HCT116 (cell line): ENCODE data around the gene NEO1. TPM values are rescaled to one million over a fixed set of nuclear protein-coding genes. Genes with fewer than 3 reads are reported as not detected.

ENCODE experiments used
- ATAC-seq: fragments of 200-7000 bp; cut with Tn5 transposase; 2 replicates; pipeline ENCODE4 v1.9.1; 2020; ENCODE audit warnings: mild to moderate bottlenecking, moderate library complexity
- BruUV-seq: library from RNA; stranded (reverse); fragments of 400-500 nt; replicated peaks from 2 replicates; lab custom pipeline; 2021; lab: Mats Ljungman, UMichigan
- CTCF ChIA-PET: fragments of 300-600 bp; sonication (Branson Sonifier 250); formaldehyde crosslinking; loops from one replicate; lab custom pipeline; 2021; ENCODE audit warnings: antibody characterized with exemption; lab: Charles Lee
- POLR2A ChIA-PET: fragments of 300-600, 350-600 bp; sonication (Branson Sonifier 250); formaldehyde crosslinking; loops from one replicate; lab custom pipeline; 2021; ENCODE audit warnings: antibody characterized with exemption; lab: Charles Lee
- RAD21 ChIA-PET, 2 experiments: fragments of 300-600 bp; sonication (Branson Sonifier 250); formaldehyde crosslinking; loops; one replicate each; lab custom pipeline; 2023; ENCODE audit warnings: low total read pairs in 2 of 2; ENCODE audit not compliant: uncharacterized antibody in 2 of 2, unreplicated experiment in 2 of 2, low non-redundant PET in 1 of 2; lab: Charles Lee
- DNase-seq: peaks from one replicate; pipeline ENCODE4 v3.0.0-alpha.2; 2010; ENCODE audit warnings: low read depth, low spot score
- H2AFZ ChIP-seq: fragments of 200-600 bp; shearing (Covaris generic), sonication (generic); 2 replicates; pipeline ENCODE4 v1.6.1; 2017; ENCODE audit warnings: low read depth, mixed run types, mixed read lengths, antibody characterized with exemption, low read length; ENCODE audit not compliant: poor library complexity, severe bottlenecking
- H3K27ac ChIP-seq: 2 replicates; pipeline ENCODE4 v1.5.1; 2012; ENCODE audit warnings: low read depth, low read length
- H3K27me3 ChIP-seq: fragments of 200-600 bp; sonication (generic); 2 replicates; pipeline ENCODE4 v1.6.1; 2016; ENCODE audit warnings: mixed run types, low read length, mixed read lengths; ENCODE audit not compliant: insufficient read depth
- H3K36me3 ChIP-seq, 2 experiments: fragments of 200-500 bp in 1 of 2; fragments of 200-600 bp in 1 of 2; sonication (Bioruptor generic) in 1 of 2; sonication (generic) in 1 of 2; 2 replicates each; pipeline versions ENCODE4 v1.5.1 to v1.6.1; 2014 to 2016; ENCODE audit warnings: low read length in 2 of 2, inconsistent platforms in 1 of 2, mixed read lengths in 1 of 2, mixed run types in 1 of 2; ENCODE audit not compliant: insufficient read depth in 2 of 2, control insufficient read depth in 1 of 2
- H3K4me1 ChIP-seq, 2 experiments: fragments of 200-600 bp in 1 of 2; sonication (generic) in 1 of 2; 2 replicates each; pipeline versions ENCODE4 v1.5.1 to v1.6.1; 2012 to 2017; ENCODE audit warnings: low read length in 2 of 2, inconsistent platforms in 1 of 2, mild to moderate bottlenecking in 1 of 2, mixed read lengths in 1 of 2, mixed run types in 1 of 2, moderate library complexity in 1 of 2; ENCODE audit not compliant: insufficient read depth in 2 of 2, control insufficient read depth in 1 of 2
- H3K4me2 ChIP-seq: fragments of 200-600 bp; sonication (generic); 2 replicates; pipeline ENCODE4 v1.6.1; 2017; ENCODE audit warnings: mixed run types, low read length, mixed read lengths
- H3K4me3 ChIP-seq, 2 experiments: fragments of 200-600 bp in 1 of 2; sonication (generic) in 1 of 2; replicated peaks in 1 of 2; 2 replicates each; pipeline ENCODE4 v1.5.1; 2011 to 2016; ENCODE audit warnings: low read length in 2 of 2, control low read depth in 1 of 2, low read depth in 1 of 2, mild to moderate bottlenecking in 1 of 2, mixed read lengths in 1 of 2, mixed run types in 1 of 2
- H3K79me2 ChIP-seq: fragments of 200-600 bp; sonication (generic); 2 replicates; pipeline ENCODE4 v1.6.1; 2017; ENCODE audit warnings: mild to moderate bottlenecking, mixed run types, low read length, moderate library complexity, mixed read lengths; ENCODE audit not compliant: insufficient read depth
- H3K9ac ChIP-seq: fragments of 200-600 bp; sonication (generic); 2 replicates; pipeline ENCODE4 v1.6.1; 2016; ENCODE audit warnings: low read length, mixed read lengths
- H3K9me2 ChIP-seq: fragments of 200-600 bp; sonication (generic), shearing (Covaris generic); 2 replicates; pipeline ENCODE4 v1.6.1; 2017; ENCODE audit warnings: mixed run types, mild to moderate bottlenecking, moderate library complexity; ENCODE audit not compliant: insufficient read depth
- H3K9me3 ChIP-seq, 2 experiments: fragments of 200-500 bp in 1 of 2; fragments of 200-600 bp in 1 of 2; sonication (Bioruptor generic) in 1 of 2; sonication (generic) in 1 of 2; 2 replicates each; pipeline ENCODE4 v1.6.1; 2014 to 2017; ENCODE audit warnings: low read length in 2 of 2, mixed read lengths in 2 of 2, inconsistent platforms in 1 of 2, low read depth in 1 of 2, mild to moderate bottlenecking in 1 of 2, mixed run types in 1 of 2, moderate library complexity in 1 of 2; ENCODE audit not compliant: control insufficient read depth in 1 of 2, insufficient read depth in 1 of 2
- H4K20me1 ChIP-seq: fragments of 200-600 bp; sonication (generic), shearing (Covaris generic); 2 replicates; pipeline ENCODE4 v1.6.1; 2017; ENCODE audit warnings: mixed run types, mild to moderate bottlenecking, moderate library complexity; ENCODE audit not compliant: insufficient read depth
- ELF1 ChIP-seq: IDR thresholded peaks from 2 replicates; pipeline ENCODE4 v1.6.1; 2012; ENCODE audit warnings: low read depth, borderline replicate concordance
- JUND ChIP-seq: IDR thresholded peaks from 2 replicates; pipeline ENCODE4 v1.6.1; 2012
- MAX ChIP-seq: IDR thresholded peaks from 2 replicates; pipeline ENCODE4 v1.6.1; 2012
- RAD21 ChIP-seq: IDR thresholded peaks from 2 replicates; pipeline ENCODE4 v1.6.1; 2012; ENCODE audit warnings: low read depth, mild to moderate bottlenecking
- SIN3A ChIP-seq: IDR thresholded peaks from 2 replicates; pipeline ENCODE4 v1.6.1; 2012; ENCODE audit warnings: low read depth
- SP1 ChIP-seq: IDR thresholded peaks from 2 replicates; pipeline ENCODE4 v1.6.1; 2012; ENCODE audit warnings: low read depth
- SRF ChIP-seq: IDR thresholded peaks from 2 replicates; pipeline ENCODE4 v1.6.1; 2012; ENCODE audit warnings: low read depth
- YY1 ChIP-seq: IDR thresholded peaks from 2 replicates; pipeline ENCODE4 v1.6.1; 2011; ENCODE audit warnings: low read length, low read depth, moderate library complexity, mild to moderate bottlenecking; ENCODE audit not compliant: insufficient replicate concordance; ENCODE audit errors: extremely low read depth
- ZFX ChIP-seq: fragments of 450-650 bp; IDR thresholded peaks from 2 replicates; pipeline ENCODE4 v1.6.1; 2017
- intact Hi-C: fragments of 100-400 bp; cut with micrococcal nuclease; formaldehyde crosslinking; loops from 2 replicates; pipeline ENCODE4 v1.10.0; 2022
- total RNA-seq: library from RNA; stranded (reverse); gene quantifications from one replicate; pipeline ENCODE4 v1.2.1, GENCODE V29; 2021; ENCODE audit not compliant: unreplicated experiment
- TF ChIP-seq, protein P1 (sequence below): IDR thresholded peaks from 2 replicates; pipeline ENCODE4 v1.6.1; 2011; ENCODE audit warnings: mild to moderate bottlenecking, low read length, moderate library complexity; ENCODE audit not compliant: insufficient replicate concordance; ENCODE audit errors: extremely low read depth
- TF ChIP-seq, protein P2 (sequence below): IDR thresholded peaks from 2 replicates; pipeline ENCODE4 v1.6.1; 2012; ENCODE audit warnings: low read depth

The NEO1 gene
- total RNA-seq, 1 experiment from 2014 or later: 30.0 TPM

- Histone ChIP-seq H3K36me3 (no peaks in the 10 kb centered on the region), H3K79me2 (no peaks in the 10 kb centered on the region), H3K4me1 (no peaks in the 10 kb centered on the region), H3K4me2 (no peak overlapping the region), H3K9me3 (no peaks in the 10 kb centered on the region), H3K9me2 (no peaks in the 10 kb centered on the region), H2AFZ (no peak overlapping the region), H4K20me1 (no peaks in the 10 kb centered on the region), H3K9ac (no peak overlapping the region), H3K27me3 (no peaks in the 10 kb centered on the region), H3K27ac (no peak overlapping the region), H3K4me3 (no peak overlapping the region)
- no peak for ATAC-seq
- ChIA-PET POLR2A (no interaction called here), CTCF (no interaction called here), RAD21 (no interaction called here)
- intact Hi-C loops: no loop called here
- TF ChIP-seq SP1 (no peak), ZFX (no peak), ELF1 (no peak), YY1 (no peak), MAX (no peak), SIN3A (no peak), RAD21 (no peak), SRF (no peak), JUND (no peak)
- TF ChIP-seq, protein P1, sequence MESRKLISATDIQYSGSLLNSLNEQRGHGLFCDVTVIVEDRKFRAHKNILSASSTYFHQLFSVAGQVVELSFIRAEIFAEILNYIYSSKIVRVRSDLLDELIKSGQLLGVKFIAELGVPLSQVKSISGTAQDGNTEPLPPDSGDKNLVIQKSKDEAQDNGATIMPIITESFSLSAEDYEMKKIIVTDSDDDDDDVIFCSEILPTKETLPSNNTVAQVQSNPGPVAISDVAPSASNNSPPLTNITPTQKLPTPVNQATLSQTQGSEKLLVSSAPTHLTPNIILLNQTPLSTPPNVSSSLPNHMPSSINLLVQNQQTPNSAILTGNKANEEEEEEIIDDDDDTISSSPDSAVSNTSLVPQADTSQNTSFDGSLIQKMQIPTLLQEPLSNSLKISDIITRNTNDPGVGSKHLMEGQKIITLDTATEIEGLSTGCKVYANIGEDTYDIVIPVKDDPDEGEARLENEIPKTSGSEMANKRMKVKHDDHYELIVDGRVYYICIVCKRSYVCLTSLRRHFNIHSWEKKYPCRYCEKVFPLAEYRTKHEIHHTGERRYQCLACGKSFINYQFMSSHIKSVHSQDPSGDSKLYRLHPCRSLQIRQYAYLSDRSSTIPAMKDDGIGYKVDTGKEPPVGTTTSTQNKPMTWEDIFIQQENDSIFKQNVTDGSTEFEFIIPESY: no peak
- TF ChIP-seq, protein P2, sequence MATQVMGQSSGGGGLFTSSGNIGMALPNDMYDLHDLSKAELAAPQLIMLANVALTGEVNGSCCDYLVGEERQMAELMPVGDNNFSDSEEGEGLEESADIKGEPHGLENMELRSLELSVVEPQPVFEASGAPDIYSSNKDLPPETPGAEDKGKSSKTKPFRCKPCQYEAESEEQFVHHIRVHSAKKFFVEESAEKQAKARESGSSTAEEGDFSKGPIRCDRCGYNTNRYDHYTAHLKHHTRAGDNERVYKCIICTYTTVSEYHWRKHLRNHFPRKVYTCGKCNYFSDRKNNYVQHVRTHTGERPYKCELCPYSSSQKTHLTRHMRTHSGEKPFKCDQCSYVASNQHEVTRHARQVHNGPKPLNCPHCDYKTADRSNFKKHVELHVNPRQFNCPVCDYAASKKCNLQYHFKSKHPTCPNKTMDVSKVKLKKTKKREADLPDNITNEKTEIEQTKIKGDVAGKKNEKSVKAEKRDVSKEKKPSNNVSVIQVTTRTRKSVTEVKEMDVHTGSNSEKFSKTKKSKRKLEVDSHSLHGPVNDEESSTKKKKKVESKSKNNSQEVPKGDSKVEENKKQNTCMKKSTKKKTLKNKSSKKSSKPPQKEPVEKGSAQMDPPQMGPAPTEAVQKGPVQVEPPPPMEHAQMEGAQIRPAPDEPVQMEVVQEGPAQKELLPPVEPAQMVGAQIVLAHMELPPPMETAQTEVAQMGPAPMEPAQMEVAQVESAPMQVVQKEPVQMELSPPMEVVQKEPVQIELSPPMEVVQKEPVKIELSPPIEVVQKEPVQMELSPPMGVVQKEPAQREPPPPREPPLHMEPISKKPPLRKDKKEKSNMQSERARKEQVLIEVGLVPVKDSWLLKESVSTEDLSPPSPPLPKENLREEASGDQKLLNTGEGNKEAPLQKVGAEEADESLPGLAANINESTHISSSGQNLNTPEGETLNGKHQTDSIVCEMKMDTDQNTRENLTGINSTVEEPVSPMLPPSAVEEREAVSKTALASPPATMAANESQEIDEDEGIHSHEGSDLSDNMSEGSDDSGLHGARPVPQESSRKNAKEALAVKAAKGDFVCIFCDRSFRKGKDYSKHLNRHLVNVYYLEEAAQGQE: no peak
- BruUV-seq: no TSS peak
- DNase-seq: no peak
Measured at GRCh38 chr15:73190189-73190601, 137.9 kb downstream of the NEO1 start.
